Mesenchymal stem cell (in vitro differentiated cells and primary cell): ENCODE results near the gene NEDD9.

Experiments
- DNase-seq: peaks from one replicate; pipeline ENCODE4 v3.0.0-alpha.2; 2013
- H2AFZ ChIP-seq: one replicate; pipeline ENCODE4 v1.6.1; 2013; ENCODE audit warnings: low read depth, mild to moderate bottlenecking, control low read depth, inconsistent platforms, low read length, moderate library complexity
- H2AK5ac ChIP-seq: 2 replicates; pipeline ENCODE4 v1.6.1; 2013; ENCODE audit warnings: low read length, moderate library complexity, mild to moderate bottlenecking, inconsistent platforms; ENCODE audit not compliant: severe bottlenecking
- H2BK120ac ChIP-seq: one replicate; pipeline ENCODE4 v1.6.1; 2013; ENCODE audit warnings: low read depth, mild to moderate bottlenecking, inconsistent platforms, low read length, moderate library complexity
- H2BK12ac ChIP-seq, 2 experiments: one replicate each; pipeline ENCODE4 v1.6.1; 2013; ENCODE audit warnings: inconsistent platforms in 2 of 2, low read length in 2 of 2, mild to moderate bottlenecking in 2 of 2, moderate library complexity in 2 of 2, control low read depth in 1 of 2
- H2BK15ac ChIP-seq: one replicate; pipeline ENCODE4 v1.6.1; 2013; ENCODE audit warnings: mild to moderate bottlenecking, low read depth, inconsistent platforms; ENCODE audit not compliant: poor library complexity, severe bottlenecking
- H2BK5ac ChIP-seq: 2 replicates; pipeline ENCODE4 v1.6.1; 2013; ENCODE audit warnings: low read depth, mild to moderate bottlenecking, low read length, control low read depth, inconsistent platforms; ENCODE audit not compliant: poor library complexity, severe bottlenecking
- H3K14ac ChIP-seq, 2 experiments: one replicate each; pipeline ENCODE4 v1.6.1; 2013; ENCODE audit warnings: inconsistent platforms in 2 of 2, low read length in 2 of 2, control low read depth in 1 of 2, mild to moderate bottlenecking in 1 of 2, moderate library complexity in 1 of 2
- H3K18ac ChIP-seq, 2 experiments: one replicate each; pipeline ENCODE4 v1.6.1; 2013; ENCODE audit warnings: inconsistent platforms in 2 of 2, low read length in 2 of 2, control low read depth in 1 of 2, low read depth in 1 of 2, mild to moderate bottlenecking in 1 of 2
- H3K23ac ChIP-seq, 2 experiments: one replicate each; pipeline ENCODE4 v1.6.1; 2013; ENCODE audit warnings: inconsistent platforms in 2 of 2, low read length in 2 of 2, mild to moderate bottlenecking in 2 of 2, moderate library complexity in 2 of 2, control low read depth in 1 of 2
- H3K27ac ChIP-seq: 2 replicates; pipeline ENCODE4 v1.5.1; 2013; ENCODE audit warnings: mild to moderate bottlenecking, moderate library complexity, low read length, control low read depth, inconsistent platforms; ENCODE audit not compliant: poor library complexity, severe bottlenecking
- H3K27me3 ChIP-seq, 2 experiments: 2 replicates each; pipeline versions ENCODE4 v1.6.1 to v1.7.0; 2013; ENCODE audit warnings: low read length in 2 of 2, mild to moderate bottlenecking in 2 of 2, moderate library complexity in 2 of 2, control low read depth in 1 of 2, inconsistent platforms in 1 of 2; ENCODE audit not compliant: control insufficient read depth in 1 of 2, insufficient read depth in 1 of 2
- H3K36me3 ChIP-seq, 2 experiments: 2 replicates each; pipeline versions ENCODE4 v1.6.1 to v1.7.0; 2013; ENCODE audit warnings: low read length in 2 of 2, control low read depth in 1 of 2, inconsistent platforms in 1 of 2, low read depth in 1 of 2, mild to moderate bottlenecking in 1 of 2; ENCODE audit not compliant: insufficient read depth in 2 of 2, control insufficient read depth in 1 of 2
- H3K4ac ChIP-seq, 2 experiments: one replicate each; pipeline ENCODE4 v1.6.1; 2013; ENCODE audit warnings: inconsistent platforms in 2 of 2, low read length in 2 of 2, mild to moderate bottlenecking in 2 of 2, moderate library complexity in 2 of 2, control low read depth in 1 of 2, low read depth in 1 of 2
- H3K4me1 ChIP-seq: 2 replicates; pipeline ENCODE4 v1.6.1; 2013; ENCODE audit warnings: low read depth, low read length, control low read depth; ENCODE audit not compliant: control insufficient read depth, insufficient read depth
- H3K4me2 ChIP-seq: 2 replicates; pipeline ENCODE4 v1.6.1; 2013; ENCODE audit warnings: low read length, mild to moderate bottlenecking, inconsistent platforms; ENCODE audit not compliant: poor library complexity, severe bottlenecking
- H3K4me3 ChIP-seq, 2 experiments: 2 replicates each; pipeline versions ENCODE4 v1.5.1 to v1.7.0; 2013; ENCODE audit warnings: low read length in 2 of 2, mild to moderate bottlenecking in 2 of 2, control low read depth in 1 of 2, low read depth in 1 of 2; ENCODE audit not compliant: insufficient read depth in 1 of 2
- H3K79me1 ChIP-seq: replicated peaks from 2 replicates; pipeline ENCODE4 v1.6.1; 2013; ENCODE audit warnings: mild to moderate bottlenecking, control low read depth, low read length, inconsistent platforms; ENCODE audit not compliant: poor library complexity, severe bottlenecking
- H3K9ac ChIP-seq: 2 replicates; pipeline ENCODE4 v1.7.0; 2013; ENCODE audit warnings: mild to moderate bottlenecking, low read length, moderate library complexity
- H3K9me3 ChIP-seq: 2 replicates; pipeline ENCODE4 v1.7.0; 2013; ENCODE audit warnings: mild to moderate bottlenecking, low read length; ENCODE audit not compliant: control insufficient read depth
- H4K8ac ChIP-seq: one replicate; pipeline ENCODE4 v1.6.1; 2013; ENCODE audit warnings: inconsistent platforms, mild to moderate bottlenecking, low read length, moderate library complexity
- H4K91ac ChIP-seq: one replicate; pipeline ENCODE4 v1.6.1; 2013; ENCODE audit warnings: mild to moderate bottlenecking, low read length, inconsistent platforms
- WGBS: methylation state at CpG from one replicate; pipeline ENCODE4 v1.1.7; 2013; ENCODE audit warnings: mixed read lengths; 5-methylcytosine and 5-hydroxymethylcytosine counted together

The NEDD9 gene

DNA sequence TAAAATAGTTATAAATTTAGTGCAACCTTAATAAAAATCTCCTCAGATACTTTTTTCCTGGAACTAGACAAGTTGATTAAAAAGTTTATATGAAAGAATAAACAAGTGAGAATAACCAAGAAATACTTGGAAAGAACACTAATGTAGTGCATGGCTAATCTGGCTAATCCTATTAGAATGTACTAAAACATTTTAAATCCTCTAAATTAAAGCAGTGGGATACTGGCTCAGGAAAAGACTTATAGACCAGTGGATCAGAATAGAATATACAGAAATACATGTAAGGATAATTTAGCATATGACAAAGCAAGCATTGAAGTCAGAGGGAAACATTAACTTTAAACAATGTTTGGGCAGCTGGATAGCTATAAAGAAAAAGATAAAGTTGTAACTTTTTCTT lies 79.9 kb downstream of the NEDD9 start:
- H3K14ac ChIP-seq, result no peak overlapping the region
- no peak overlapping the region for H2BK12ac ChIP-seq
- H3K36me3 ChIP-seq, result no peaks in the 10 kb centered on the region
- no peak overlapping the region for H3K4me2 ChIP-seq
- H4K8ac ChIP-seq, result no peak overlapping the region
- H3K79me1 ChIP-seq, result no peaks in the 10 kb centered on the region
- H3K23ac ChIP-seq, result no peak overlapping the region
- H3K4me1 ChIP-seq, result no peaks in the 10 kb centered on the region
- H3K18ac ChIP-seq, result no peak overlapping the region
- H2BK120ac ChIP-seq, result no peak overlapping the region
- no peak overlapping the region for H3K4ac ChIP-seq
- no peak overlapping the region for H3K27ac ChIP-seq
- no peak overlapping the region for H2AK5ac ChIP-seq
- no peaks in the 10 kb centered on the region for H3K27me3 ChIP-seq
- no peak overlapping the region for H3K9ac ChIP-seq
- H2BK5ac ChIP-seq, result no peak overlapping the region
- H4K91ac ChIP-seq, result no peak overlapping the region
- H3K9me3 ChIP-seq, result no peaks in the 10 kb centered on the region
- no peak overlapping the region for H3K4me3 ChIP-seq
- H2AFZ ChIP-seq, result no peak overlapping the region
- H2BK15ac ChIP-seq, result no peak overlapping the region
- DNase-seq, result no peak

- H3K36me3 ChIP-seq, result no peaks in the 10 kb centered on the region
- no peak overlapping the region for H2BK15ac ChIP-seq
- H3K9me3 ChIP-seq, result no peaks in the 10 kb centered on the region
- no peak overlapping the region for H2AFZ ChIP-seq
- no peak overlapping the region for H2BK120ac ChIP-seq
- H3K4me1 ChIP-seq, result no peaks in the 10 kb centered on the region
- H3K23ac ChIP-seq, result no peak overlapping the region
- H2BK5ac ChIP-seq, result no peak overlapping the region
- no peaks in the 10 kb centered on the region for H3K79me1 ChIP-seq
- no peak overlapping the region for H3K14ac ChIP-seq
- no peak for DNase-seq
- no peak overlapping the region for H3K4me2 ChIP-seq
- no peak overlapping the region for H3K27ac ChIP-seq
- H3K4ac ChIP-seq, result no peak overlapping the region
- H3K27me3 ChIP-seq, result no peaks in the 10 kb centered on the region
- no peak overlapping the region for H3K18ac ChIP-seq
- 96% methylated on average over 1 of the region's 1 CpG for WGBS
- no peak overlapping the region for H2BK12ac ChIP-seq
- H4K91ac ChIP-seq, result no peak overlapping the region
- no peak overlapping the region for H3K4me3 ChIP-seq
- no peak overlapping the region for H2AK5ac ChIP-seq
- H3K9ac ChIP-seq, result no peak overlapping the region
- H4K8ac ChIP-seq, result no peak overlapping the region
These were observed 81.0 kb downstream of the NEDD9 start for GRCh38 chr6:11151488-11151887.

DNA sequence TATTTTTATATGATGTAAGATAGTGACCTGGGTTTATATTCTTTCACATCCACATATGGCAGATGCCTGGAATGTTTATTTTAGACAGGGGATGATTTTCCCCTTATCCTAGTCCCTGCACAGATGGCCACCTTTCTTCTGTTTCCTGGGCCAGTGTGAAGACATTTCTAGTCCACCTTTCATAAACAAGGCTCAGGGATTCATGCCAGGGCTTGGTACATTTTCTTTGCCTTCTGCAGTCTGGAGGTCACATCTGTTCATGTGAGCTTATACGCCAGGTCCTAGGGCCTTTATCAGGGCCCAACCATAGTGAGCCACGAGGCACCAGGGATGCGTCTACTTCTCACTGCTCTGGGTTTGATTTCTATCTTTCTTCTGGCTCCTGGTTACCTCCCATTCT lies 82.9 kb downstream of the NEDD9 start:
- Histone ChIP-seq H2AFZ (no peak overlapping the region), H3K36me3 (no peaks in the 10 kb centered on the region), H3K18ac (no peak overlapping the region), H4K8ac (no peak overlapping the region), H2BK5ac (no peak overlapping the region), H3K79me1 (no peaks in the 10 kb centered on the region), H3K14ac (no peak overlapping the region), H3K23ac (no peak overlapping the region), H3K4me1 (no peaks in the 10 kb centered on the region), H2BK15ac (no peak overlapping the region), H2AK5ac (no peak overlapping the region), H3K4ac (no peak overlapping the region), H3K9ac (no peak overlapping the region), H3K4me3 (no peak overlapping the region), H2BK12ac (no peak overlapping the region), H4K91ac (no peak overlapping the region), H3K27me3 (no peaks in the 10 kb centered on the region), H3K27ac (no peak overlapping the region), H2BK120ac (no peak overlapping the region), H3K9me3 (no peaks in the 10 kb centered on the region), H3K4me2 (no peak overlapping the region)
- WGBS, result 100% methylated on average over 3 of the region's 3 CpGs
- no peak for DNase-seq

- no peak overlapping the region for H2BK12ac ChIP-seq
- H3K4me2 ChIP-seq, result no peak overlapping the region
- H3K36me3 ChIP-seq, result no peaks in the 10 kb centered on the region
- H2AFZ ChIP-seq, result no peak overlapping the region
- no peak overlapping the region for H3K23ac ChIP-seq
- H2BK120ac ChIP-seq, result no peak overlapping the region
- H3K9me3 ChIP-seq, result no peaks in the 10 kb centered on the region
- H4K91ac ChIP-seq, result no peak overlapping the region
- H2BK5ac ChIP-seq, result no peak overlapping the region
- 93% methylated on average over 4 of the region's 4 CpGs for WGBS
- no peak overlapping the region for H4K8ac ChIP-seq
- H3K9ac ChIP-seq, result no peak overlapping the region
- H3K4me1 ChIP-seq, result peaks cover 2% of the 10 kb centered on the region
- H3K27ac ChIP-seq, result no peak overlapping the region
- H3K18ac ChIP-seq, result no peak overlapping the region
- no peaks in the 10 kb centered on the region for H3K27me3 ChIP-seq
- no peak overlapping the region for H2AK5ac ChIP-seq
- H3K79me1 ChIP-seq, result no peaks in the 10 kb centered on the region
- no peak overlapping the region for H3K4ac ChIP-seq
- H3K14ac ChIP-seq, result no peak overlapping the region
- DNase-seq, result no peak
- H3K4me3 ChIP-seq, result no peak overlapping the region
- H2BK15ac ChIP-seq, result no peak overlapping the region
These were observed 86.2 kb downstream of the NEDD9 start for GRCh38 chr6:11146117-11146826.
